ENCODE results near the gene CENPX. TPM values are rescaled to one million over a fixed set of nuclear protein-coding genes. Genes with fewer than 3 reads are reported as not detected.

CENPX gene
- total and polyA plus RNA-seq, 2 of the 13 experiments (the other 11 are each of a cell fraction or from before 2014, with no cell fraction given) = 92.7 to 170 TPM

- TF ChIP-seq NFAT5 (CRISPR knock-in tag; IDR thresholded peaks at IDR 0.05) (0 out of 2 replicates have a peak, but pooled peaks have one; percentile 59), ZNF34 (CRISPR knock-in tag; IDR thresholded peaks at IDR 0.05; ENCODE audit: borderline replicate concordance) (no peak), AGO1 (IDR thresholded peaks at IDR 0.05; ENCODE audit: low read depth, low read length, poor library complexity, severe bottlenecking) (peak; percentile 97), ZNF496 (CRISPR knock-in tag; IDR thresholded peaks at IDR 0.05; ENCODE audit: insufficient replicate concordance) (no peak), ZNF704 (CRISPR knock-in tag; IDR thresholded peaks at IDR 0.05; ENCODE audit: borderline replicate concordance) (0 out of 2 replicates have a peak, but pooled peaks have one; percentile 6), DNMT1 (CRISPR knock-in tag; IDR thresholded peaks at IDR 0.05) (no peak; the same call in 1 of the 2 replicates), ZNF780A (CRISPR knock-in tag; IDR thresholded peaks at IDR 0.05) (no peak), E2F2 (CRISPR knock-in tag; IDR thresholded peaks at IDR 0.05; ENCODE audit: borderline replicate concordance) (no peak), ZGPAT (CRISPR knock-in tag; IDR thresholded peaks at IDR 0.05) (0 out of 2 replicates have a peak, but pooled peaks have one; percentile 53), SSRP1 (CRISPR knock-in tag; IDR thresholded peaks at IDR 0.05) (0 out of 2 replicates have a peak, but pooled peaks have one; percentile 37), PATZ1 (CRISPR knock-in tag; IDR thresholded peaks at IDR 0.05) (peak; percentile 58), SNAI1 (CRISPR knock-in tag; IDR thresholded peaks at IDR 0.05; ENCODE audit: borderline replicate concordance) (0 out of 2 replicates have a peak, but pooled peaks have one; percentile 48), ELF1 (CRISPR knock-in tag; IDR thresholded peaks at IDR 0.05) (0 out of 2 replicates have a peak, but pooled peaks have one; percentile 10), ZSCAN30 (CRISPR knock-in tag; IDR thresholded peaks at IDR 0.05) (no peak)
Observed at GRCh38 chr17:82019690-82020571, 2.7 kb downstream of the CENPX start (continued).

Data from HepG2 (cell line).